SK-MEL-5 (cell line): ENCODE measurements around the gene MFRP. TPM values are rescaled to one million over a fixed set of nuclear protein-coding genes. Genes with fewer than 3 reads are reported as not detected.

Experiments used
- DNase-seq: peaks from one replicate; pipeline ENCODE4 v3.0.0-alpha.2; 2016; ENCODE audit warnings: low read depth, low spot score
- in situ Hi-C: cut with HindIII; loops from 2 replicates; pipeline ENCODE4 v1.10.0; 2016; ENCODE audit warnings: low sequenced_read_pairs, high pct_unique_total_duplicates, low pct_unique_long_range_greater_than_20kb
- total RNA-seq: library from RNA; depleted of rRNA; stranded (reverse); fragments of >200 nt; shearing (Covaris generic); gene quantifications from 2 replicates; pipeline ENCODE4 v1.2.3, GENCODE V29; 2014

The MFRP gene
- total RNA-seq, 1 experiment from 2014 or later = not detected

- in situ Hi-C loops = no loop called here
- DNase-seq = no peak
Measured at GRCh38 chr11:119342362-119343130, 4.0 kb downstream of the MFRP start.

GRCh38 chr11:119342023-119342300, 4.5 kb downstream of the MFRP start:
- DNase-seq = no peak
- in situ Hi-C loops = no loop called here

- no peak for DNase-seq
- in situ Hi-C loops = no loop called here
Measured at GRCh38 chr11:119341222-119342022, 5.1 kb downstream of the MFRP start.

GRCh38 chr11:119340335-119341221, 5.9 kb downstream of the MFRP start, which contains the start of gene C1QTNF5:
C1QTNF5 (minus strand) TSS chr11:119340883; CDS start chr11:119340397, 486 bp downstream.
- in situ Hi-C loops = no loop called here
- no peak for DNase-seq

- no peak for DNase-seq
- in situ Hi-C loops = no loop called here
Measured at GRCh38 chr11:119339589-119340334, 6.7 kb downstream of the MFRP start.

GRCh38 chr11:119338965-119339588, 7.4 kb downstream of the MFRP start:
- no peak for DNase-seq
- in situ Hi-C loops = no loop called here

- peak; percentile 73 for DNase-seq
- in situ Hi-C loops = no loop called here
Measured at GRCh38 chr11:119338318-119338890, 8.1 kb downstream of the MFRP start.

GRCh38 chr11:119337581-119338317, 8.8 kb downstream of the MFRP start:
- in situ Hi-C loops = no loop called here
- DNase-seq = no peak

GRCh38 chr11:119336744-119337469, 9.6 kb downstream of the MFRP start:
- no peak for DNase-seq
- in situ Hi-C loops = no loop called here

- in situ Hi-C loops = no loop called here
- no peak for DNase-seq
Measured at GRCh38 chr11:119335655-119336543, 10.6 kb downstream of the MFRP start.

GRCh38 chr11:119335091-119335654, 11.3 kb downstream of the MFRP start:
- in situ Hi-C loops = no loop called here

GRCh38 chr11:119334174-119334930, 12.2 kb downstream of the MFRP start, which contains the start of gene RNF26:
RNF26 (plus strand) TSS chr11:119334527; CDS start chr11:119335123, 596 bp downstream.
- peak; percentile 97 for DNase-seq
- in situ Hi-C loops = no loop called here

More at GRCh38 chr11:119335091-119335654, 11.3 kb downstream of the MFRP start:
- DNase-seq = no peak

GRCh38 chr11:119332111-119332765, 14.3 kb downstream of the MFRP start:
- in situ Hi-C loops = no loop called here
- no peak for DNase-seq
